Neural cell (in vitro differentiated cells): ENCODE measurements around the gene NSFL1C.

ENCODE experiments used
- EP300 ChIP-seq: fragments of 450-650 bp; conservative IDR thresholded peaks from 2 replicates; pipeline ENCODE4 v1.6.1; 2014; ENCODE audit warnings: antibody characterized with exemption, mild to moderate bottlenecking, moderate library complexity; ENCODE audit not compliant: poor library complexity, severe bottlenecking
- EZH2 ChIP-seq: fragments of 200-600, 300-800 bp; shearing (Covaris generic), sonication (generic); IDR thresholded peaks from 2 replicates; pipeline ENCODE4 v1.6.1; 2014; ENCODE audit warnings: antibody characterized with exemption, low read length, borderline replicate concordance, mild to moderate bottlenecking; ENCODE audit not compliant: insufficient read depth, poor library complexity, severe bottlenecking
- MXI1 ChIP-seq: fragments of 450-650 bp; conservative IDR thresholded peaks from 2 replicates; pipeline ENCODE4 v1.6.1; 2014; ENCODE audit warnings: antibody characterized with exemption, mild to moderate bottlenecking; ENCODE audit not compliant: poor library complexity, severe bottlenecking
- POLR2AphosphoS5 ChIP-seq: IDR thresholded peaks from 2 replicates; pipeline ENCODE4 v1.6.1; 2012
- SMC3 ChIP-seq: fragments of 450-650 bp; conservative IDR thresholded peaks from 2 replicates; pipeline ENCODE4 v1.6.1; 2014; ENCODE audit warnings: antibody characterized with exemption, mild to moderate bottlenecking, moderate library complexity; ENCODE audit not compliant: poor library complexity
- TAF1 ChIP-seq: IDR thresholded peaks from 2 replicates; pipeline ENCODE4 v1.6.1; 2012; ENCODE audit warnings: low read depth
- TF ChIP-seq, protein P1 (sequence below): fragments of 450-650 bp; IDR thresholded peaks from 2 replicates; pipeline ENCODE4 v1.5.1; 2014; ENCODE audit warnings: antibody characterized with exemption, mild to moderate bottlenecking, moderate library complexity; ENCODE audit not compliant: poor library complexity, severe bottlenecking
- TF ChIP-seq, protein P2 (sequence below): IDR thresholded peaks from 2 replicates; pipeline ENCODE4 v1.6.1; 2012; ENCODE audit warnings: borderline replicate concordance

DNA sequence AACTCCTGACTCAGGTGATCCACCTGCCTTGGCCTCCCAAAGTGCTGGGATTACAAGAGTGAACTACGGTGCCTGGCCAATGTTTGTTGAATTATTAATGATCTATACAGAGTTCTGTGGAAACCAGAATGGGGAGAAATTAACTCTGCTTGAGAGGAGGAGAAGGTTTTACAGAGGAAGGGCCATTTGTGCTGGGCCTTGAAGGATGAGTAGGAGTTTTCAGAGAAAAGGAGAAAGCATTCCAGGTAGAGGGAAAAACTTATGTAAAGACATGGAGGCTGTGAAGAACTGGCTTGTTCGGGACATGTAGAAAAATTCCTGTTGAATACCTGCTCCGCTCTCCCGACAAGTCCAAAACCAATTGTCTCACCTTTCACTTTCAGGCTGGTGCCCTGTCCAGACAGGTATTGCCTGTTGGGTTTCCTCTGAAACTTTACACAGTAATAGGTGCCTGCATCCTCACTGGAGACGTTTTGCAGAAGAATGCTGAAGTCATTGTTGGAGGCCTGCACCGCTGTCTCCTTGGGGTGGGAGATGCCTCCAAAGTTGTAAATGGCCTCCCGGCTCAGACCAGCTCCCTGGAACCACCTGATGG lies 11.3 kb upstream of the NSFL1C start:
- TF ChIP-seq, protein P1, sequence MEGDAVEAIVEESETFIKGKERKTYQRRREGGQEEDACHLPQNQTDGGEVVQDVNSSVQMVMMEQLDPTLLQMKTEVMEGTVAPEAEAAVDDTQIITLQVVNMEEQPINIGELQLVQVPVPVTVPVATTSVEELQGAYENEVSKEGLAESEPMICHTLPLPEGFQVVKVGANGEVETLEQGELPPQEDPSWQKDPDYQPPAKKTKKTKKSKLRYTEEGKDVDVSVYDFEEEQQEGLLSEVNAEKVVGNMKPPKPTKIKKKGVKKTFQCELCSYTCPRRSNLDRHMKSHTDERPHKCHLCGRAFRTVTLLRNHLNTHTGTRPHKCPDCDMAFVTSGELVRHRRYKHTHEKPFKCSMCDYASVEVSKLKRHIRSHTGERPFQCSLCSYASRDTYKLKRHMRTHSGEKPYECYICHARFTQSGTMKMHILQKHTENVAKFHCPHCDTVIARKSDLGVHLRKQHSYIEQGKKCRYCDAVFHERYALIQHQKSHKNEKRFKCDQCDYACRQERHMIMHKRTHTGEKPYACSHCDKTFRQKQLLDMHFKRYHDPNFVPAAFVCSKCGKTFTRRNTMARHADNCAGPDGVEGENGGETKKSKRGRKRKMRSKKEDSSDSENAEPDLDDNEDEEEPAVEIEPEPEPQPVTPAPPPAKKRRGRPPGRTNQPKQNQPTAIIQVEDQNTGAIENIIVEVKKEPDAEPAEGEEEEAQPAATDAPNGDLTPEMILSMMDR: no peak
- TF ChIP-seq POLR2AphosphoS5 (no peak), TAF1 (no peak), EZH2 (no peak), SMC3 (no peak), EP300 (no peak), MXI1 (no peak)
- TF ChIP-seq, protein P2, sequence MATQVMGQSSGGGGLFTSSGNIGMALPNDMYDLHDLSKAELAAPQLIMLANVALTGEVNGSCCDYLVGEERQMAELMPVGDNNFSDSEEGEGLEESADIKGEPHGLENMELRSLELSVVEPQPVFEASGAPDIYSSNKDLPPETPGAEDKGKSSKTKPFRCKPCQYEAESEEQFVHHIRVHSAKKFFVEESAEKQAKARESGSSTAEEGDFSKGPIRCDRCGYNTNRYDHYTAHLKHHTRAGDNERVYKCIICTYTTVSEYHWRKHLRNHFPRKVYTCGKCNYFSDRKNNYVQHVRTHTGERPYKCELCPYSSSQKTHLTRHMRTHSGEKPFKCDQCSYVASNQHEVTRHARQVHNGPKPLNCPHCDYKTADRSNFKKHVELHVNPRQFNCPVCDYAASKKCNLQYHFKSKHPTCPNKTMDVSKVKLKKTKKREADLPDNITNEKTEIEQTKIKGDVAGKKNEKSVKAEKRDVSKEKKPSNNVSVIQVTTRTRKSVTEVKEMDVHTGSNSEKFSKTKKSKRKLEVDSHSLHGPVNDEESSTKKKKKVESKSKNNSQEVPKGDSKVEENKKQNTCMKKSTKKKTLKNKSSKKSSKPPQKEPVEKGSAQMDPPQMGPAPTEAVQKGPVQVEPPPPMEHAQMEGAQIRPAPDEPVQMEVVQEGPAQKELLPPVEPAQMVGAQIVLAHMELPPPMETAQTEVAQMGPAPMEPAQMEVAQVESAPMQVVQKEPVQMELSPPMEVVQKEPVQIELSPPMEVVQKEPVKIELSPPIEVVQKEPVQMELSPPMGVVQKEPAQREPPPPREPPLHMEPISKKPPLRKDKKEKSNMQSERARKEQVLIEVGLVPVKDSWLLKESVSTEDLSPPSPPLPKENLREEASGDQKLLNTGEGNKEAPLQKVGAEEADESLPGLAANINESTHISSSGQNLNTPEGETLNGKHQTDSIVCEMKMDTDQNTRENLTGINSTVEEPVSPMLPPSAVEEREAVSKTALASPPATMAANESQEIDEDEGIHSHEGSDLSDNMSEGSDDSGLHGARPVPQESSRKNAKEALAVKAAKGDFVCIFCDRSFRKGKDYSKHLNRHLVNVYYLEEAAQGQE: no peak
